GM12872 (cell line): ENCODE measurements around the gene BRSK2.

ENCODE experiments used
- TF ChIP-seq, protein P1 (sequence below): IDR thresholded peaks from 3 replicates; pipeline ENCODE4 v1.5.1; 2011; ENCODE audit warnings: low read depth, mild to moderate bottlenecking, low read length, moderate library complexity; ENCODE audit not compliant: insufficient read depth

The BRSK2 gene

GRCh38 chr11:1389932-1390568, at the start of gene BRSK2:
BRSK2 (plus strand) TSS chr11:1389934; CDS start chr11:1390285, 351 bp downstream.
- TF ChIP-seq, protein P1, sequence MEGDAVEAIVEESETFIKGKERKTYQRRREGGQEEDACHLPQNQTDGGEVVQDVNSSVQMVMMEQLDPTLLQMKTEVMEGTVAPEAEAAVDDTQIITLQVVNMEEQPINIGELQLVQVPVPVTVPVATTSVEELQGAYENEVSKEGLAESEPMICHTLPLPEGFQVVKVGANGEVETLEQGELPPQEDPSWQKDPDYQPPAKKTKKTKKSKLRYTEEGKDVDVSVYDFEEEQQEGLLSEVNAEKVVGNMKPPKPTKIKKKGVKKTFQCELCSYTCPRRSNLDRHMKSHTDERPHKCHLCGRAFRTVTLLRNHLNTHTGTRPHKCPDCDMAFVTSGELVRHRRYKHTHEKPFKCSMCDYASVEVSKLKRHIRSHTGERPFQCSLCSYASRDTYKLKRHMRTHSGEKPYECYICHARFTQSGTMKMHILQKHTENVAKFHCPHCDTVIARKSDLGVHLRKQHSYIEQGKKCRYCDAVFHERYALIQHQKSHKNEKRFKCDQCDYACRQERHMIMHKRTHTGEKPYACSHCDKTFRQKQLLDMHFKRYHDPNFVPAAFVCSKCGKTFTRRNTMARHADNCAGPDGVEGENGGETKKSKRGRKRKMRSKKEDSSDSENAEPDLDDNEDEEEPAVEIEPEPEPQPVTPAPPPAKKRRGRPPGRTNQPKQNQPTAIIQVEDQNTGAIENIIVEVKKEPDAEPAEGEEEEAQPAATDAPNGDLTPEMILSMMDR, result no peak

- TF ChIP-seq, protein P1, result no peak
Observed at GRCh38 chr11:1340111-1340510, 49.6 kb upstream of the BRSK2 start.

GRCh38 chr11:1341928-1342524, 47.7 kb upstream of the BRSK2 start:
- TF ChIP-seq, protein P1, result no peak

DNA sequence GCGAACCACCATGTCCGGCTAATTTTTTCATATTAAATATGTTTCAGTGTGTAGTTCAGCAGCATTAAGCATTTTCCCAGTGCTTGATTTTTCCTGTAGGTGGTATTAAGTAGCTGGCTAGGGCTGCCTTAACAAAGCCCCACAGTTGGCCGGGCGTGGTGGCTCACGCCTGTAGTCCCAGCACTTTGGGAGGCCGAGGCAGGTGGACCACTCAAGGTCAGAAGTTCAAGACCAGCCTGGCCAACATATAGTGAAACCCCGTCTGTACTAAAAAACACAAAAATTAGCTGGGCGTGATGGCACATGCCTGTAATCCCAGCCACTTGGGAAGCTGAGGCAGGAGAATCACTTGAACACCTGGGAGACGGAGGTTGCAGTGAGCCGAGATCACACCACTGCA, 46.8 kb upstream of the BRSK2 start:
- TF ChIP-seq, protein P1, result no peak

GRCh38 chr11:1343391-1344055, 46.2 kb upstream of the BRSK2 start:
- TF ChIP-seq, protein P1, result no peak

DNA sequence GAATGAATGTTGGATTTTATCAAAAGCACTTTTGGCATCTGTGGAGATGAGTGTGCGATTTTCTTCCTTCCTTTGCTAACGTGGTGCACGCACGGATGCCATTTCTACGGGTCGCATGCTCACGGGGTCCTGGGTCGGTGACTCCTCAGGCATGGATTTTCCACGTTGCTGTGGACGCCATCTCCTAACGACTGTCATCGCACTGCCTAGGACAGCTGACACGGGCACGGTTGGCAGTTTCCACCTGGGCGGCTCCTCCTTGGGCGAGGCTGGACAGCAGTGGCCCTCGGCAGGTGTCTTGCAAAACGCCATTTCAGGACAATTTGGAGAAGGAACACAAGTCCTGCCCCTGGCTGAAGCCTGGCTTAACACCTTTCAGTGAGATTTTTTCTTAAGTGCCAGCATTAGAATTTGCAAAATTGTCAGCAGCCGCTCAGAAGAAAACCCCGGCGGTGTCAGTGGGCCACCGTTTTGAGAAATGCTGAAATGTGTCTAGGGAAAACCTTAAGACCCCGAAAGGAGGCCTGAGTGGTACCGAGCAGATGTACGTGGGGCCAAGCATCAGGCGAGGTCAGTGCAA, 45.6 kb upstream of the BRSK2 start:
- TF ChIP-seq, protein P1, result no peak
